WTC11 (cell line): Measurements from ENCODE around the gene SGCA. TPM values are rescaled to one million over a fixed set of nuclear protein-coding genes. Genes with fewer than 3 reads are reported as not detected.

Experiments used
- ATAC-seq: fragments of 200-7000 bp; cut with Tn5 transposase; 2 replicates; pipeline ENCODE4 v1.10.0; 2021; ENCODE audit warnings: mild to moderate bottlenecking, moderate library complexity
- CTCF ChIA-PET: fragments of 300-600 bp; sonication (Branson Sonifier 250); formaldehyde crosslinking; loops from one replicate; lab custom pipeline; 2021; ENCODE audit warnings: antibody characterized with exemption; lab: Charles Lee
- POLR2A ChIA-PET: fragments of 350-600 bp; sonication (Branson Sonifier 250); formaldehyde crosslinking; loops from one replicate; lab custom pipeline; 2021; ENCODE audit warnings: antibody characterized with exemption; lab: Charles Lee
- DNase-seq: peaks from one replicate; pipeline ENCODE4 v3.0.0; 2021; ENCODE audit warnings: low spot score
- H3K27ac Mint-ChIP-seq: 2 replicates; pipeline ENCODE4 v1.8.0; 2021; ENCODE audit warnings: mixed read lengths
- H3K27me3 Mint-ChIP-seq: 2 replicates; pipeline ENCODE4 v1.8.0; 2021; ENCODE audit warnings: low read depth, mild to moderate bottlenecking, moderate library complexity, mixed read lengths
- H3K36me3 Mint-ChIP-seq: 2 replicates; pipeline ENCODE4 v1.8.0; 2021; ENCODE audit warnings: mixed read lengths
- H3K4me1 Mint-ChIP-seq: 2 replicates; pipeline ENCODE4 v1.8.0; 2022; ENCODE audit warnings: mixed read lengths
- H3K4me3 Mint-ChIP-seq: 2 replicates; pipeline ENCODE4 v1.8.0; 2021; ENCODE audit warnings: mild to moderate bottlenecking, moderate library complexity, mixed read lengths
- H3K9me3 Mint-ChIP-seq: 2 replicates; pipeline ENCODE4 v1.8.0; 2021; ENCODE audit warnings: mixed read lengths
- CREB1 ChIP-seq: sonication (generic); formaldehyde crosslinking; IDR thresholded peaks from 2 replicates; pipeline ENCODE4 v1.8.0; 2023; ENCODE audit warnings: mild to moderate bottlenecking, missing genetic modification reagents
- E2F1 ChIP-seq: sonication (generic); formaldehyde crosslinking; IDR thresholded peaks from 2 replicates; pipeline ENCODE4 v1.8.0; 2022; ENCODE audit warnings: mild to moderate bottlenecking, missing genetic modification reagents
- ELF4 ChIP-seq: sonication (generic); formaldehyde crosslinking; IDR thresholded peaks from 2 replicates; pipeline ENCODE4 v1.8.1; 2022; ENCODE audit warnings: low read depth, mild to moderate bottlenecking, moderate library complexity, missing genetic modification reagents
- ESRRA ChIP-seq: sonication (generic); formaldehyde crosslinking; IDR thresholded peaks from 2 replicates; pipeline ENCODE4 v1.8.1; 2022; ENCODE audit warnings: mild to moderate bottlenecking, missing genetic modification reagents, borderline replicate concordance
- FOXJ3 ChIP-seq: sonication (generic); formaldehyde crosslinking; IDR thresholded peaks from 2 replicates; pipeline ENCODE4 v1.9.0; 2021; ENCODE audit warnings: missing genetic modification reagents, mild to moderate bottlenecking, borderline replicate concordance
- JAZF1 ChIP-seq: fragments of 250-450 bp; sonication (Bioruptor Pico); IDR thresholded peaks from 2 replicates; pipeline ENCODE4 v1.9.0; 2021; ENCODE audit warnings: moderate library complexity, mild to moderate bottlenecking, inconsistent platforms
- JUN ChIP-seq: sonication (generic); formaldehyde crosslinking; IDR thresholded peaks from 2 replicates; pipeline ENCODE4 v1.8.0; 2023; ENCODE audit warnings: mild to moderate bottlenecking, missing genetic modification reagents
- PRRX2 ChIP-seq: fragments of 250-450 bp; sonication (Bioruptor Pico); IDR thresholded peaks from 2 replicates; pipeline ENCODE4 v1.8.0; 2021; ENCODE audit warnings: mild to moderate bottlenecking
- RORB ChIP-seq: fragments of 250-450 bp; sonication (Bioruptor Pico); IDR thresholded peaks from 2 replicates; pipeline ENCODE4 v1.9.0; 2021; ENCODE audit warnings: mild to moderate bottlenecking
- SP1 ChIP-seq: sonication (generic); formaldehyde crosslinking; conservative IDR thresholded peaks from 2 replicates; pipeline ENCODE4 v1.8.1; 2022; ENCODE audit warnings: missing genetic modification reagents
- ZBTB21 ChIP-seq: sonication (generic); formaldehyde crosslinking; IDR thresholded peaks from 2 replicates; pipeline ENCODE4 v1.8.1; 2023; ENCODE audit warnings: mild to moderate bottlenecking, missing genetic modification reagents, borderline replicate concordance
- ZNF263 ChIP-seq: sonication (generic); formaldehyde crosslinking; IDR thresholded peaks from 2 replicates; pipeline ENCODE4 v1.8.1; 2022; ENCODE audit warnings: low read depth, mild to moderate bottlenecking, moderate library complexity, missing genetic modification reagents
- ZNF396 ChIP-seq: fragments of 250-450 bp; sonication (Bioruptor Pico); IDR thresholded peaks from 2 replicates; pipeline ENCODE4 v1.8.0; 2021; ENCODE audit warnings: mild to moderate bottlenecking, moderate library complexity, borderline replicate concordance
- total RNA-seq: library from RNA; stranded (reverse); gene quantifications from 3 replicates; pipeline ENCODE4 v1.2.3, GENCODE V29; 2021
- TF ChIP-seq, protein P1 (sequence below): fragments of 200-600 bp; IDR thresholded peaks from 2 replicates; pipeline ENCODE4 v1.8.0; 2022; ENCODE audit warnings: antibody characterized with exemption
- TF ChIP-seq, protein P2 (sequence below): sonication (generic); formaldehyde crosslinking; IDR thresholded peaks from 2 replicates; pipeline ENCODE4 v1.8.1; 2022; ENCODE audit warnings: low read depth, missing genetic modification reagents, borderline replicate concordance
- TF ChIP-seq, protein P3 (sequence below): sonication (generic); formaldehyde crosslinking; IDR thresholded peaks from 2 replicates; pipeline ENCODE4 v1.8.1; 2023; ENCODE audit warnings: mild to moderate bottlenecking, missing genetic modification reagents, borderline replicate concordance
- TF ChIP-seq, protein P4 (sequence below): fragments of 250-450 bp; sonication (Bioruptor Pico); IDR thresholded peaks from 2 replicates; pipeline ENCODE4 v1.9.0; 2021; ENCODE audit warnings: mild to moderate bottlenecking, borderline replicate concordance

Gene SGCA
- total RNA-seq, 1 experiment from 2014 or later: 1.0 TPM

DNA sequence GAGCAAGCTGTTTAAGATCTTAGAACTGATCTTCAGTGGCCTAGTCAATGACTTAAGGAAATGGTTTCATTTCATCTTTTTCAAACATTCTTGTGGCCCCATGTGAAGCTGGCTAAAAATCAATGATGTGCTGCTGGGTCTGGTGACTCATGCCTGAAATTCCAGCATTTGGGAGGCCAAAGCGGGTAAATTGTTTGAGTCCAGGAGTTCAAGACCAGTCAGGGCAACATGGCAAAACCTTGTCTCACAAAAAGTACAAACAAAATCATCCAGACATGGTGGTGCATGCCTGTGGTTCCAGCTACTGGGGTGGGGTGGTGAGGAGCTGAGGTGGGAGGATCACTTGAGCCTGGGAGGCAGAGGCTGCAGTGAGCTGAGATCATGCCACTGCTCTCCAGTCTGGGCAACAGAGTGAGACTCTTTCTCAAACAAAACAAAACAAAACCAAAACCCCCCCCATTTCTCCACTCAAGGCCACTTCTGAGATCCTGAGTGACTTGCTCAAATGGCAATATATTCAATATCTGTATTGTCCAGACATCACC lies 53.0 kb downstream of the SGCA start (continued):
- TF ChIP-seq, protein P1, sequence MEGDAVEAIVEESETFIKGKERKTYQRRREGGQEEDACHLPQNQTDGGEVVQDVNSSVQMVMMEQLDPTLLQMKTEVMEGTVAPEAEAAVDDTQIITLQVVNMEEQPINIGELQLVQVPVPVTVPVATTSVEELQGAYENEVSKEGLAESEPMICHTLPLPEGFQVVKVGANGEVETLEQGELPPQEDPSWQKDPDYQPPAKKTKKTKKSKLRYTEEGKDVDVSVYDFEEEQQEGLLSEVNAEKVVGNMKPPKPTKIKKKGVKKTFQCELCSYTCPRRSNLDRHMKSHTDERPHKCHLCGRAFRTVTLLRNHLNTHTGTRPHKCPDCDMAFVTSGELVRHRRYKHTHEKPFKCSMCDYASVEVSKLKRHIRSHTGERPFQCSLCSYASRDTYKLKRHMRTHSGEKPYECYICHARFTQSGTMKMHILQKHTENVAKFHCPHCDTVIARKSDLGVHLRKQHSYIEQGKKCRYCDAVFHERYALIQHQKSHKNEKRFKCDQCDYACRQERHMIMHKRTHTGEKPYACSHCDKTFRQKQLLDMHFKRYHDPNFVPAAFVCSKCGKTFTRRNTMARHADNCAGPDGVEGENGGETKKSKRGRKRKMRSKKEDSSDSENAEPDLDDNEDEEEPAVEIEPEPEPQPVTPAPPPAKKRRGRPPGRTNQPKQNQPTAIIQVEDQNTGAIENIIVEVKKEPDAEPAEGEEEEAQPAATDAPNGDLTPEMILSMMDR: no peak
- TF ChIP-seq PRRX2 (no peak), CREB1 (CRISPR knock-in tag) (no peak), ZNF263 (no peak), E2F1 (CRISPR knock-in tag) (no peak), ELF4 (no peak), RORB (CRISPR knock-in tag) (no peak)

DNA sequence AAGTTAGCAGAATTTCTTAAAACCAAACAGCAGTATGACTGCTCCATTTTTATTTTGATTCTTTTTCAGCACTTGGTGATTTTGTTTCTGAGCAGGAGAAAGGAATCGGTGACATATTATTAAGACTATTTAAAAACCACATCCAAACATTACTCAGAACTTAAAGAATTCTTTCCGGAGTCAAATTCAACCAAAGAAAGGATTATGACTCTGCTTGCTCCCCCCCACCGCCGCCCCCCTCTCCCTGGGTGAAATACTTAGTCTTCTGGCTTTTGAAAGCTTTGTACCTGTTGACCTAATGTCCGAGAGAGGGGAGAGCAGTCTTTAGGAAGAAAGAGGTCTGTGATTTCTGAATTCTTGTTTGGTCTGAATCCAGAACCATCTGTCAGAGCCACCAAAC lies 53.5 kb downstream of the SGCA start:
- no peak for ATAC-seq
- no peak for DNase-seq
- H3K27me3 Mint-ChIP-seq: no peaks in the 10 kb centered on the region; the same call in 1 of the 2 replicates

More for the DNA sequence above, 53.5 kb downstream of the SGCA start:
- CTCF ChIA-PET: interaction anchor here (0.9 to 4.3 kb wide), 6 partner anchors 16 to 55 kb away, joined by 3 to 25 read pairs (median 4); partner anchors contain the start of genes COL1A1 and TMEM92
- Mint-ChIP-seq H3K9me3 (peaks cover 6% of the 10 kb centered on the region), H3K27ac (no peak overlapping the region)
- TF ChIP-seq ESRRA (CRISPR knock-in tag) (no peak), SP1 (CRISPR knock-in tag) (no peak), ZNF396 (CRISPR knock-in tag) (no peak), FOXJ3 (CRISPR knock-in tag) (no peak), JAZF1 (CRISPR knock-in tag) (no peak), JUN (CRISPR knock-in tag) (no peak), ZBTB21 (CRISPR knock-in tag) (no peak)
- TF ChIP-seq, protein P2, sequence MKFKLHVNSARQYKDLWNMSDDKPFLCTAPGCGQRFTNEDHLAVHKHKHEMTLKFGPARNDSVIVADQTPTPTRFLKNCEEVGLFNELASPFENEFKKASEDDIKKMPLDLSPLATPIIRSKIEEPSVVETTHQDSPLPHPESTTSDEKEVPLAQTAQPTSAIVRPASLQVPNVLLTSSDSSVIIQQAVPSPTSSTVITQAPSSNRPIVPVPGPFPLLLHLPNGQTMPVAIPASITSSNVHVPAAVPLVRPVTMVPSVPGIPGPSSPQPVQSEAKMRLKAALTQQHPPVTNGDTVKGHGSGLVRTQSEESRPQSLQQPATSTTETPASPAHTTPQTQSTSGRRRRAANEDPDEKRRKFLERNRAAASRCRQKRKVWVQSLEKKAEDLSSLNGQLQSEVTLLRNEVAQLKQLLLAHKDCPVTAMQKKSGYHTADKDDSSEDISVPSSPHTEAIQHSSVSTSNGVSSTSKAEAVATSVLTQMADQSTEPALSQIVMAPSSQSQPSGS (CRISPR knock-in tag): no peak
- TF ChIP-seq, protein P3, sequence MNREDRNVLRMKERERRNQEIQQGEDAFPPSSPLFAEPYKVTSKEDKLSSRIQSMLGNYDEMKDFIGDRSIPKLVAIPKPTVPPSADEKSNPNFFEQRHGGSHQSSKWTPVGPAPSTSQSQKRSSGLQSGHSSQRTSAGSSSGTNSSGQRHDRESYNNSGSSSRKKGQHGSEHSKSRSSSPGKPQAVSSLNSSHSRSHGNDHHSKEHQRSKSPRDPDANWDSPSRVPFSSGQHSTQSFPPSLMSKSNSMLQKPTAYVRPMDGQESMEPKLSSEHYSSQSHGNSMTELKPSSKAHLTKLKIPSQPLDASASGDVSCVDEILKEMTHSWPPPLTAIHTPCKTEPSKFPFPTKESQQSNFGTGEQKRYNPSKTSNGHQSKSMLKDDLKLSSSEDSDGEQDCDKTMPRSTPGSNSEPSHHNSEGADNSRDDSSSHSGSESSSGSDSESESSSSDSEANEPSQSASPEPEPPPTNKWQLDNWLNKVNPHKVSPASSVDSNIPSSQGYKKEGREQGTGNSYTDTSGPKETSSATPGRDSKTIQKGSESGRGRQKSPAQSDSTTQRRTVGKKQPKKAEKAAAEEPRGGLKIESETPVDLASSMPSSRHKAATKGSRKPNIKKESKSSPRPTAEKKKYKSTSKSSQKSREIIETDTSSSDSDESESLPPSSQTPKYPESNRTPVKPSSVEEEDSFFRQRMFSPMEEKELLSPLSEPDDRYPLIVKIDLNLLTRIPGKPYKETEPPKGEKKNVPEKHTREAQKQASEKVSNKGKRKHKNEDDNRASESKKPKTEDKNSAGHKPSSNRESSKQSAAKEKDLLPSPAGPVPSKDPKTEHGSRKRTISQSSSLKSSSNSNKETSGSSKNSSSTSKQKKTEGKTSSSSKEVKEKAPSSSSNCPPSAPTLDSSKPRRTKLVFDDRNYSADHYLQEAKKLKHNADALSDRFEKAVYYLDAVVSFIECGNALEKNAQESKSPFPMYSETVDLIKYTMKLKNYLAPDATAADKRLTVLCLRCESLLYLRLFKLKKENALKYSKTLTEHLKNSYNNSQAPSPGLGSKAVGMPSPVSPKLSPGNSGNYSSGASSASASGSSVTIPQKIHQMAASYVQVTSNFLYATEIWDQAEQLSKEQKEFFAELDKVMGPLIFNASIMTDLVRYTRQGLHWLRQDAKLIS: no peak
- TF ChIP-seq, protein P4, sequence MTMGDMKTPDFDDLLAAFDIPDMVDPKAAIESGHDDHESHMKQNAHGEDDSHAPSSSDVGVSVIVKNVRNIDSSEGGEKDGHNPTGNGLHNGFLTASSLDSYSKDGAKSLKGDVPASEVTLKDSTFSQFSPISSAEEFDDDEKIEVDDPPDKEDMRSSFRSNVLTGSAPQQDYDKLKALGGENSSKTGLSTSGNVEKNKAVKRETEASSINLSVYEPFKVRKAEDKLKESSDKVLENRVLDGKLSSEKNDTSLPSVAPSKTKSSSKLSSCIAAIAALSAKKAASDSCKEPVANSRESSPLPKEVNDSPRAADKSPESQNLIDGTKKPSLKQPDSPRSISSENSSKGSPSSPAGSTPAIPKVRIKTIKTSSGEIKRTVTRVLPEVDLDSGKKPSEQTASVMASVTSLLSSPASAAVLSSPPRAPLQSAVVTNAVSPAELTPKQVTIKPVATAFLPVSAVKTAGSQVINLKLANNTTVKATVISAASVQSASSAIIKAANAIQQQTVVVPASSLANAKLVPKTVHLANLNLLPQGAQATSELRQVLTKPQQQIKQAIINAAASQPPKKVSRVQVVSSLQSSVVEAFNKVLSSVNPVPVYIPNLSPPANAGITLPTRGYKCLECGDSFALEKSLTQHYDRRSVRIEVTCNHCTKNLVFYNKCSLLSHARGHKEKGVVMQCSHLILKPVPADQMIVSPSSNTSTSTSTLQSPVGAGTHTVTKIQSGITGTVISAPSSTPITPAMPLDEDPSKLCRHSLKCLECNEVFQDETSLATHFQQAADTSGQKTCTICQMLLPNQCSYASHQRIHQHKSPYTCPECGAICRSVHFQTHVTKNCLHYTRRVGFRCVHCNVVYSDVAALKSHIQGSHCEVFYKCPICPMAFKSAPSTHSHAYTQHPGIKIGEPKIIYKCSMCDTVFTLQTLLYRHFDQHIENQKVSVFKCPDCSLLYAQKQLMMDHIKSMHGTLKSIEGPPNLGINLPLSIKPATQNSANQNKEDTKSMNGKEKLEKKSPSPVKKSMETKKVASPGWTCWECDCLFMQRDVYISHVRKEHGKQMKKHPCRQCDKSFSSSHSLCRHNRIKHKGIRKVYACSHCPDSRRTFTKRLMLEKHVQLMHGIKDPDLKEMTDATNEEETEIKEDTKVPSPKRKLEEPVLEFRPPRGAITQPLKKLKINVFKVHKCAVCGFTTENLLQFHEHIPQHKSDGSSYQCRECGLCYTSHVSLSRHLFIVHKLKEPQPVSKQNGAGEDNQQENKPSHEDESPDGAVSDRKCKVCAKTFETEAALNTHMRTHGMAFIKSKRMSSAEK: no peak
- TF ChIP-seq, all 79 proteins: peak for 0
- Mint-ChIP-seq H3K4me1 (peaks cover 15% of the 10 kb centered on the region), H3K36me3 (peaks cover under 1% of the 10 kb centered on the region; the same call in 1 of the 2 replicates), H3K4me3 (no peak overlapping the region)
- POLR2A ChIA-PET: no interaction called here
